ENCODE measurements around the gene MANBA. TPM values are rescaled to one million over a fixed set of nuclear protein-coding genes. Genes with fewer than 3 reads are reported as not detected.
A peak's percentile ranks its signal among the peaks of the same experiment; 100 is the strongest.

Gene MANBA
- total RNA-seq, 3 donors from 2014 or later (not counting 1 experiment from before 2014, with no cell fraction given): 38.1 to 43.2 (median 40.8) TPM

DNA sequence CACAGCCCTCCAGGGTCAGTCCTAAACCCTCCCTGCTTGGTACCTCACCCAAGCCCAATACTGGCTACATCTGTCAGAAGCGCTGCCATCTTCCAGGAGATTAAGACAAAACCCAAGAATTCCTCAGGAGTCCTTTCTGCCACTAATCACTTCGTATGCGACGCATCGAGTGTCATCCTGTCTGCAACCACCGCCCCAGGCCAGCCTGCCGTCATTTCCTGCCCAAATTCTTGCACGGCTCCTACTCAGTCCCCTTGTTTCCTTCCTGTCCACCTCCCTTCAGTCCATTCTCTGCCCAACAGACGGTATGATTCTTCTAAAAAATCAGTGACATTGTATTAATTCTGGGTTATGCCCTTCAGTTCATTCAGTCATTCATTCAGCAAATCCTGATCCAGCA, 146.0 kb downstream of the MANBA start:
- H3K4me3 Mint-ChIP-seq: peak overlapping the region; percentile 85
- H3K27ac Mint-ChIP-seq: peak overlapping the region; percentile 95 to 98
- WGBS (ENCODE audit: insufficient coverage): 40% methylated on average over 9 of the region's 9 CpGs
- H3K9me3 ChIP-seq (ENCODE audit: control insufficient read depth, insufficient read depth, low read length): no peaks in the 10 kb centered on the region
- peaks cover 3% of the 10 kb centered on the region for H3K36me3 Mint-ChIP-seq
- DNase-seq (peak; percentile 59 to 66), ATAC-seq (peak; percentile 59 to 76 (median 61))
- peak overlapping the region; percentile 82 for H3K27ac ChIP-seq (ENCODE audit: low read length)
- intact Hi-C loops (cut with micrococcal nuclease): loop anchor here (5.0 to 10.0 kb wide), 5 partner anchors 48 to 392 kb away; partner anchors contain the start of genes CISD2 and UBE2D3
- peaks cover 47 to 48% of the 10 kb centered on the region in 2 donors for H3K4me1 Mint-ChIP-seq
- no peaks in the 10 kb centered on the region for H3K27me3 Mint-ChIP-seq (ENCODE audit: low read depth in 2 of 2)
- H3K36me3 ChIP-seq (ENCODE audit: control insufficient read depth, insufficient read depth, low read length): peaks cover 43% of the 10 kb centered on the region
- no peaks in the 10 kb centered on the region for H3K9me3 Mint-ChIP-seq
- no peak for TF ChIP-seq CTCF (IDR thresholded peaks at IDR 0.05)
- peak overlapping the region; percentile 34 for H3K4me3 ChIP-seq (ENCODE audit: low read length)
- H3K27me3 ChIP-seq (ENCODE audit: control insufficient read depth, insufficient read depth, low read length): no peaks in the 10 kb centered on the region
- H3K4me1 ChIP-seq (ENCODE audit: control insufficient read depth, insufficient read depth, low read length): peaks cover 44% of the 10 kb centered on the region

DNA sequence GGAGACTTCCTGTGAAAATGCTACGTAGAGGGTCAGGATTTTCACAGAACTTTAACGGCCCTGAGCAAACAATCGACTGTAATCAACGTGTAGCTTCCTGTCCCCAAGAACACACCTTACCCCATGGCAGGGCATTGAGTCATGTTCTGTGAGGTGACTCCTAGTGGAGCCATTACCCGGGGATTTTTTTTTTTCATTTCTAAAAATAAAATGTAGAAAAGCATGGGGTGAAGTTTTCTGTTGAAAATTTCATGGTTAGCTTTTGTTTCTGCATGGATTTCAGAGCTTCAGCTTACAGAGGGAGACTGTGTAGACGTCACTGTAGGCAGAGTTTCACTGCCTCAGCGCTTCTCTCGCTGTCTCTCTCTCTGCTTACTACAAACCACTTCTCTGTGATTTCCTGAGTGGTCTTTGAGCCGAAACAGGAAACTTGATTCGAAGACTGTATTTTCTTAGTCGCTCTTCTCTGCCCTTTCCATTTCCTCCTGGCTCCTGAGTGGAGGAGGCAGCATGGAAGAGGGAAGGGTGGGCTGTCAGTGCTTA, 147.9 kb downstream of the MANBA start:
- no peaks in the 10 kb centered on the region for H3K9me3 Mint-ChIP-seq
- Histone ChIP-seq H3K9me3 (ENCODE audit: control insufficient read depth, insufficient read depth, low read length) (no peaks in the 10 kb centered on the region), H3K4me3 (ENCODE audit: low read length) (peak overlapping the region; percentile 34), H3K27me3 (ENCODE audit: control insufficient read depth, insufficient read depth, low read length) (no peaks in the 10 kb centered on the region), H3K27ac (ENCODE audit: low read length) (peak overlapping the region; percentile 82), H3K36me3 (ENCODE audit: control insufficient read depth, insufficient read depth, low read length) (peaks cover 53% of the 10 kb centered on the region), H3K4me1 (ENCODE audit: control insufficient read depth, insufficient read depth, low read length) (peaks cover 44% of the 10 kb centered on the region)
- no peaks in the 10 kb centered on the region for H3K27me3 Mint-ChIP-seq (ENCODE audit: low read depth in 2 of 2)
- peak overlapping the region; percentile 85 for H3K4me3 Mint-ChIP-seq
- no peak for TF ChIP-seq CTCF (IDR thresholded peaks at IDR 0.05)
- DNase-seq (peak in 1 of 2 donors; percentile 81), ATAC-seq (peak; percentile 71 to 90 (median 84))
- intact Hi-C loops (cut with micrococcal nuclease): loop anchor here (2.0 to 10.0 kb wide), 6 partner anchors 46 to 394 kb away; partner anchors contain the start of genes CISD2, NFKB1 and UBE2D3
- WGBS (ENCODE audit: insufficient coverage): 3% methylated on average over 8 of the region's 11 CpGs
- peak overlapping the region; percentile 95 to 98 for H3K27ac Mint-ChIP-seq
- H3K36me3 Mint-ChIP-seq: peaks cover 10% of the 10 kb centered on the region
- H3K4me1 Mint-ChIP-seq: peaks cover 50 to 51% of the 10 kb centered on the region in 2 donors

- Mint-ChIP-seq H3K36me3 (peaks cover 10% of the 10 kb centered on the region), H3K9me3 (no peaks in the 10 kb centered on the region), H3K4me1 (peaks cover 50 to 51% of the 10 kb centered on the region in 2 donors), H3K27me3 (ENCODE audit: low read depth in 2 of 2) (no peaks in the 10 kb centered on the region), H3K4me3 (peak overlapping the region; percentile 85), H3K27ac (peak overlapping the region; percentile 95 to 98)
- H3K36me3 ChIP-seq (ENCODE audit: control insufficient read depth, insufficient read depth, low read length): peaks cover 57% of the 10 kb centered on the region
- TF ChIP-seq CTCF (IDR thresholded peaks at IDR 0.05): no peak
- 100% methylated on average over 2 of the region's 2 CpGs for WGBS (ENCODE audit: insufficient coverage)
- H3K27ac ChIP-seq (ENCODE audit: low read length): peak overlapping the region; percentile 82
- H3K4me1 ChIP-seq (ENCODE audit: control insufficient read depth, insufficient read depth, low read length): peaks cover 44% of the 10 kb centered on the region
- DNase-seq (no peak), ATAC-seq (no peak)
- intact Hi-C loops (cut with micrococcal nuclease): loop anchor here (2.0 to 10.0 kb wide), 6 partner anchors 45 to 395 kb away; partner anchors contain the start of genes CISD2, NFKB1 and UBE2D3
- H3K27me3 ChIP-seq (ENCODE audit: control insufficient read depth, insufficient read depth, low read length): no peaks in the 10 kb centered on the region
- no peaks in the 10 kb centered on the region for H3K9me3 ChIP-seq (ENCODE audit: control insufficient read depth, insufficient read depth, low read length)
- no peak overlapping the region for H3K4me3 ChIP-seq (ENCODE audit: low read length)
Observed at GRCh38 chr4:102612210-102612609, 148.6 kb downstream of the MANBA start.
